Endothelial cell of umbilical vein (primary cell): Measurements from ENCODE around the gene RETREG2. TPM values are rescaled to one million over a fixed set of nuclear protein-coding genes. Genes with fewer than 3 reads are reported as not detected.

ENCODE experiments used
- BruUV-seq: library from RNA; stranded (reverse); fragments of 400-500 nt; replicated peaks from 2 replicates; lab custom pipeline; 2021; lab: Mats Ljungman, UMichigan
- CTCF ChIA-PET: fragments of 300-600, 350-600 bp; sonication (Branson Sonifier 250); formaldehyde crosslinking; loops from one replicate; lab custom pipeline; 2021; ENCODE audit warnings: antibody characterized with exemption, inconsistent platforms; lab: Charles Lee
- POLR2A ChIA-PET: fragments of 300-600, 350-600 bp; sonication (Branson Sonifier 250); formaldehyde crosslinking; loops from one replicate; lab custom pipeline; 2021; ENCODE audit warnings: antibody characterized with exemption, inconsistent platforms; lab: Charles Lee
- DNase-seq: peaks from one replicate; pipeline ENCODE4 v3.0.0-alpha.2; 2011; ENCODE audit warnings: low read depth, low spot score
- FAIRE-seq: peaks from 2 replicates; lab custom pipeline; 2011; peaks lifted over from hg19 to GRCh38; lab: Jason Lieb, UNC
- H2AFZ ChIP-seq: 2 replicates; pipeline ENCODE4 v1.6.0; 2012; ENCODE audit warnings: low read depth, low read length, control low read depth, inconsistent platforms
- H3K27ac ChIP-seq: 2 replicates; pipeline ENCODE4 v1.5.1; 2011; ENCODE audit warnings: low read depth, mild to moderate bottlenecking, control low read depth, low read length, moderate library complexity; ENCODE audit not compliant: insufficient read depth
- H3K27me3 ChIP-seq, 2 experiments: 2 replicates each; pipeline versions ENCODE4 v1.6.0 to v1.6.1; 2011; ENCODE audit warnings: low read length in 2 of 2, mixed read lengths in 1 of 2; ENCODE audit not compliant: control insufficient read depth in 2 of 2, insufficient read depth in 2 of 2
- H3K36me3 ChIP-seq, 2 experiments: 2 replicates in 1 of 2; 3 replicates in 1 of 2; pipeline ENCODE4 v1.5.1; 2011; ENCODE audit warnings: low read length in 2 of 2, mild to moderate bottlenecking in 1 of 2, moderate library complexity in 1 of 2; ENCODE audit not compliant: control insufficient read depth in 2 of 2, insufficient read depth in 2 of 2; ENCODE audit errors: extremely low read depth in 1 of 2
- H3K4me1 ChIP-seq: 3 replicates; pipeline ENCODE4 v1.5.1; 2011; ENCODE audit warnings: mild to moderate bottlenecking, low read length; ENCODE audit not compliant: control insufficient read depth, insufficient read depth; ENCODE audit errors: extremely low read depth
- H3K4me2 ChIP-seq: 2 replicates; pipeline ENCODE4 v1.6.1; 2011; ENCODE audit warnings: low read length, control low read depth, mixed read lengths; ENCODE audit not compliant: insufficient read depth
- H3K4me3 ChIP-seq, 3 experiments: fragments of 200-600 bp in 1 of 3; sonication (generic), shearing (Covaris generic) in 1 of 3; replicated peaks in 1 of 3; 2 replicates each; pipeline ENCODE4 v1.5.1; 2011 to 2016; ENCODE audit warnings: control low read depth in 3 of 3, low read length in 3 of 3, mild to moderate bottlenecking in 2 of 3, inconsistent platforms in 1 of 3, low read depth in 1 of 3, moderate library complexity in 1 of 3; ENCODE audit not compliant: insufficient read depth in 1 of 3
- H3K79me2 ChIP-seq: 2 replicates; pipeline ENCODE4 v1.6.0; 2012; ENCODE audit warnings: low read length, inconsistent platforms; ENCODE audit not compliant: control insufficient read depth, insufficient read depth
- H3K9ac ChIP-seq: replicated peaks from 2 replicates; pipeline ENCODE3; 2011; ENCODE audit warnings: low read length, control low read depth; ENCODE audit not compliant: insufficient read depth; ENCODE audit errors: extremely low read depth
- H3K9me1 ChIP-seq: replicated peaks from 3 replicates; pipeline ENCODE4 v1.6.0; 2011; ENCODE audit warnings: mild to moderate bottlenecking, low read length; ENCODE audit not compliant: control insufficient read depth, insufficient read depth; ENCODE audit errors: extremely low read depth
- H3K9me3 ChIP-seq: replicated peaks from 2 replicates; pipeline ENCODE4 v1.5.1; 2012; ENCODE audit warnings: low read length, inconsistent platforms; ENCODE audit not compliant: control insufficient read depth, insufficient read depth
- H4K20me1 ChIP-seq: replicated peaks from 2 replicates; pipeline ENCODE3; 2011; ENCODE audit warnings: mild to moderate bottlenecking, low read length; ENCODE audit not compliant: control insufficient read depth, insufficient read depth; ENCODE audit errors: extremely low read depth
- CTCF ChIP-seq, 2 donors: IDR thresholded peaks; 1 replicate in 1 of 2; 2 replicates in 1 of 2; pipeline ENCODE4 v1.5.1; 2011; ENCODE audit warnings: low read length in 2 of 2, mild to moderate bottlenecking in 2 of 2, moderate library complexity in 2 of 2, control low read depth in 1 of 2, inconsistent platforms in 1 of 2, low read depth in 1 of 2; ENCODE audit not compliant: insufficient read depth in 1 of 2; ENCODE audit errors: extremely low read depth in 1 of 2
- EZH2 ChIP-seq: IDR thresholded peaks from 2 replicates; pipeline ENCODE4 v1.6.1; 2012; ENCODE audit warnings: borderline replicate concordance, low read depth, mild to moderate bottlenecking, moderate library complexity, low read length, inconsistent platforms; ENCODE audit not compliant: severe bottlenecking
- FOS ChIP-seq: IDR thresholded peaks from 2 replicates; pipeline ENCODE4 v1.6.1; 2011; ENCODE audit warnings: mild to moderate bottlenecking, low read length, moderate library complexity, borderline replicate concordance; ENCODE audit not compliant: insufficient read depth
- GATA2 ChIP-seq: IDR thresholded peaks from 2 replicates; pipeline ENCODE4 v1.7.0; 2011; ENCODE audit warnings: low read depth, mild to moderate bottlenecking, moderate library complexity, mixed read lengths, low read length; ENCODE audit not compliant: insufficient read length, insufficient read depth
- JUN ChIP-seq: IDR thresholded peaks from 2 replicates; pipeline ENCODE4 v1.6.1; 2011; ENCODE audit warnings: borderline replicate concordance, low read depth; ENCODE audit not compliant: insufficient read length, insufficient read depth
- MYC ChIP-seq: IDR thresholded peaks from one replicate; pipeline ENCODE4 v1.6.1; 2011; ENCODE audit warnings: mild to moderate bottlenecking, low read depth, low read length
- POLR2A ChIP-seq: IDR thresholded peaks from 2 replicates; pipeline ENCODE4 v1.6.1; 2012; ENCODE audit warnings: low read depth, mild to moderate bottlenecking, control low read depth, low read length
- POLR2AphosphoS5 ChIP-seq: IDR thresholded peaks from 2 replicates; pipeline ENCODE4 v1.6.1; 2012; ENCODE audit warnings: low read depth, mild to moderate bottlenecking, control low read depth, low read length, moderate library complexity; ENCODE audit not compliant: insufficient read depth
- dilution Hi-C: fragments of 300-500 bp; cut with MboI; formaldehyde crosslinking; loops from one replicate; pipeline ENCODE4 v1.15.0; 2019; ENCODE audit warnings: low sequenced_read_pairs; ENCODE audit not compliant: extremely low pct_ligation_motif_present
- intact Hi-C: fragments of 100-400 bp; cut with micrococcal nuclease; formaldehyde crosslinking; loops from one replicate; pipeline ENCODE4 v1.10.0; 2022
- polyA plus RNA-seq, 4 experiments: library from polyadenylated mRNA; depleted of rRNA in 3 of 4; stranded (reverse) in 3 of 4; unstranded in 1 of 4; fragments of >200 nt; gene quantifications; 2 replicates each; pipeline versions ENCODE4 v1.2.1 to v1.2.3, GENCODE V29; 2011 to 2012; ENCODE audit warnings: missing spikeins in 1 of 4
- total RNA-seq: library from RNA; stranded (reverse); gene quantifications from 2 replicates; pipeline ENCODE4 v1.2.3, GENCODE V29; 2021
- TF ChIP-seq, protein P1 (sequence below): IDR thresholded peaks from 2 replicates; pipeline ENCODE4 v1.6.1; 2011; ENCODE audit not compliant: insufficient read depth, insufficient read length

The RETREG2 gene
- total and polyA plus RNA-seq, 2 donors (not counting 3 experiments of a cell fraction or from before 2014, with no cell fraction given): 59.5 to 76.1 TPM

GRCh38 chr2:219223831-219224610 lies 45.9 kb downstream of the RETREG2 start:
- Histone ChIP-seq H3K9ac (no peak overlapping the region), H3K79me2 (peaks cover 18% of the 10 kb centered on the region), H3K4me3 (no peak overlapping the region), H3K9me3 (no peaks in the 10 kb centered on the region), H3K27ac (no peak overlapping the region), H3K4me2 (no peak overlapping the region), H3K9me1 (no peaks in the 10 kb centered on the region), H4K20me1 (no peaks in the 10 kb centered on the region), H3K36me3 (peaks cover 3 to 46% of the 10 kb centered on the region in 2 experiments), H3K27me3 (no peaks in the 10 kb centered on the region), H2AFZ (no peak overlapping the region), H3K4me1 (peaks cover 14% of the 10 kb centered on the region)
- BruUV-seq: TSS peak; percentile 1
- TF ChIP-seq EZH2 (no peak), GATA2 (no peak), MYC (no peak)
- TF ChIP-seq, protein P1, sequence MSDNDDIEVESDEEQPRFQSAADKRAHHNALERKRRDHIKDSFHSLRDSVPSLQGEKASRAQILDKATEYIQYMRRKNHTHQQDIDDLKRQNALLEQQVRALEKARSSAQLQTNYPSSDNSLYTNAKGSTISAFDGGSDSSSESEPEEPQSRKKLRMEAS: no peak
- ChIA-PET POLR2A (interaction anchor here (0.6 kb wide), 1 partner anchor 230 kb away, joined by 3 read pairs; no protein-coding TSS in a partner anchor), CTCF (interaction anchor here (0.8 kb wide), 1 partner anchor 13 kb away, joined by 3 read pairs; no protein-coding TSS in a partner anchor)
- intact Hi-C loops (no loop called here), dilution Hi-C loops (no loop called here)
- no peak for FAIRE-seq
- no peak for DNase-seq

DNA sequence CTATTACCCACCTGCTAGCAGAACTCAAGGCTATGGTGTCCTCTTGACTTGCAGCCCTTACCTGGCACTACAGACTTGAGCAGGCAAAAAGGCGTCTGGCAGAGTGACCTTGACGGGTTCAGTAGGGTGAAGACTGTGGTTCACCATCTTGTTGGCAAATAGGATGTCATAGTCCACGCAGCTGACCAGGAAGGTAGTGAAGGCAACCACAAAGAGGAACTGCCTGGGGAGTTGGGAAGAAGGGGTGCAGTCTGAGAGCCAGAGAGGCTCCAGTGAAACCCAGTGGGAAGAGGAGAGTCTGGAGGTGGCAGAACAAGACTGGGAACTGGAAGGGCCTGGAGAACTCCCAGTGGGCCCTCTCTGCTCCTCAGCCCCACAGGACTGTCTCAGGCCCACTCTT lies 47.3 kb downstream of the RETREG2 start:
- no peak overlapping the region for H3K27ac ChIP-seq
- intact Hi-C loops (no loop called here), dilution Hi-C loops (no loop called here)
- H4K20me1 ChIP-seq: no peaks in the 10 kb centered on the region
- no TSS peak for BruUV-seq
- no peaks in the 10 kb centered on the region for H3K27me3 ChIP-seq
- H3K9me1 ChIP-seq: no peaks in the 10 kb centered on the region
- CTCF ChIA-PET: no interaction called here
- no peak for FAIRE-seq
- H3K9me3 ChIP-seq: no peaks in the 10 kb centered on the region
- H3K79me2 ChIP-seq: peaks cover 20% of the 10 kb centered on the region
- no peak overlapping the region for H3K4me3 ChIP-seq
- TF ChIP-seq MYC (no peak), JUN (no peak), EZH2 (no peak), POLR2A (no peak), GATA2 (no peak), FOS (no peak), CTCF (IDR thresholded peaks at IDR 0.05; ENCODE audit: extremely low read depth in 1 of 2, insufficient read depth in 1 of 2, low read depth in 1 of 2, low read length in 2 of 2) (no peak), POLR2AphosphoS5 (no peak)
- TF ChIP-seq, protein P1: no peak
- no peak overlapping the region for H3K4me2 ChIP-seq
- H2AFZ ChIP-seq: no peak overlapping the region
- peaks cover 11% of the 10 kb centered on the region for H3K4me1 ChIP-seq
- DNase-seq: no peak
- peaks cover 3 to 43% of the 10 kb centered on the region in 2 experiments for H3K36me3 ChIP-seq
- no peak overlapping the region for H3K9ac ChIP-seq
- POLR2A ChIA-PET: no interaction called here
